Bone marrow (tissue), 2 donors: ENCODE data around the gene TOMM40.
"Not testable (repeated sequence)": the region's sequence is repeated elsewhere in the genome, so short reads cannot be mapped to it uniquely, and the experiment has no call there.

ENCODE experiments used
- DNase-seq, 2 donors: peaks; one replicate each; lab custom pipeline; 2025; lab: John Stamatoyannopoulos, UW

TOMM40 gene

DNA sequence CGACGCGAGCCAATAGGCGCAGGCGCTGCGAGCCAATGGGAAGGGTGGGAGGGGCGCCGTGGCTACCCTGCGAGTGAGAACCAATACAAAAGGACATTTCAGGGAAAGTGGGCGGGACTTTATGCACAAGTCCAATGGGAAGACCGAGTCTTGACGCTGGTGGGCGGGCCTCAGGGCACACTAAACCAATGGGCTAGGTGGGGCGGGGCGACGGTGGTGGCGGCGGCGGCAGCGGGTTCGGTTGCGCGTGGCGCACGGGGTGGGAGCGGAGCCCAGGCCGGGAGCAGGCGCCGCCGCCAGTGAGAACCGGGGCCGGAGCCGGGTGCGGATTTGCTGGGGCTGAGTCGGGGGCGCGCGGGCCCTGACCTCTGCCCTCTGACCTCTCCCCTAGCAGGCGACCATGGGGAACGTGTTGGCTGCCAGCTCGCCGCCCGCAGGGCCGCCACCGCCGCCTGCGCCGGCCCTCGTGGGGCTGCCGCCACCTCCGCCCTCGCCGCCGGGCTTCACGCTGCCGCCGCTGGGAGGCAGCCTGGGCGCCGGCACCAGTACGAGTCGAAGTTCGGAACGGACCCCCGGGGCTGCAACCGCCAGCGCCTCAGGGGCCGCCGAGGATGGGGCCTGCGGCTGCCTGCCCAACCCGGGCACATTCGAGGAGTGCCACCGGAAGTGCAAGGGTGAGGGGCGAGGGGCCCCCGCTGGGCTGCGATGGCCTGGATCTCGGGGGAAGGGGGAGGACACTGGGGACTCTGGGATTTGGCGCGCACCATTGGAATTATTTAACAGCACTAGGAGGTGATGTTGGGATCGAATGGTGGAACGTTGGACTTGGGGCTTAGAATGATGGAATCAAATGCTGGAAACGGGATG is at the start of gene TOMM40:
Gene TOMM40, plus strand, starts transcription at position 239 of the 867 bp plus-strand sequence. Its CDS starts 162 bp downstream, at position 401.
- DNase-seq, result peak in 1 of 2 donors; percentile 98

DNA sequence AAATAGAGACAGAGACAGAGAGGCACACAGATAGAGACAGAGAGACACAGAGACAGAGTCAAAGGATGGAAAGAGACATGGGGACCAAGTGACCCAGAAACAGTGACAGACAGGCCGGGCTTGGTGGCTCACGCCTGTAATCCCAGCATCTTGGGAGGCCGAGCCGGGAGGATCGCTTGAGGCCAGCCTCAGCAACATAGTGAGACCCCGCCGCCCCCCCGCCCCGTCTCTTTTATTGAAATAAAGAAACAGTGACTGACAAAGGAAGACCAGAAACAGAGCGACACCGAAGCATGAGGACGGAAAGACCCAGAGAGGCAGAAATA is 45.8 kb upstream of the TOMM40 start:
- DNase-seq, result no peak

DNA sequence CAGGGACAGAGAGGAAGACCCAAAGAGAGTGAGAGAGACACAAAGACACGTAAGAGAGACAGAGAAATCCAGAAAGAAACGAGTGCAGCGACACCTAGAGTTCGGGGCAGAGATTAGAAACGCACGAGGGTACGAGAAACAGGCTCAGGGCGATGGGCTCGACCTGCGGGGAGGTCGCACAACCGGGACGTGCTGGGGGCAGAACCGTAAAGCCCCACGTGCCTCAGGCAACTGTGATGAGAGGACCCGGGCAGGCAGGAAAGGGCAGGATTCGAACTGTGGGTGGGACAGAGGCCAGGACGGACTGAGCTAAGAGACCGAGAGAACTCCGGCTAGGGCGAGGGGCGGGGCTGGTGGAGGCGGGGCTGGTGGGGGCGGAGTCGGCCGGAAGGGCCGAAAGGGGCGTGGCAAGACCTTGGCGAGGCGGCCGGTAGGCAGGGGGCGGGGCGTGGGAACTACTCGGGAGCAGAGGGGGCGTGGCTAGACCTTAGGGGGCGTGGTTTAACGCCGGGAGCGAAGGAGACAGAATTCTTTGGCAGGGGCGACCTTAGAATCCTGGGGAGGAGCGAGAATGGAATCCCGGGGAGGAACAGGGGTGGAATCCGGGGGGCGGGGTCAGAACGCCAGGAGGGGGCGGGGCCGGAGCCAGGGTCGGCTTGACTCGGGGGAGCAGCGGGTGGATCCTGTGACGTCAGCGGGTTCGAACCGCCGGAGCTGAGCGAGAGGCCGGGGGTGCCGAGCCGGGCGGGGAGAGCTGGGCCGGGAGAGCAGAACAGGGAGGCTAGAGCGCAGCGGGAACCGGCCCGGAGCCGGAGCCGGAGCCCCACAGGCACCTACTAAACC is 45.2 kb upstream of the TOMM40 start, which contains the start of gene NECTIN2:
Gene NECTIN2, plus strand, starts transcription at position 686 of the 843 bp plus-strand sequence. CDS start 229 bp downstream, outside the sequence.
- peak; percentile 82 to 99 for DNase-seq

DNA sequence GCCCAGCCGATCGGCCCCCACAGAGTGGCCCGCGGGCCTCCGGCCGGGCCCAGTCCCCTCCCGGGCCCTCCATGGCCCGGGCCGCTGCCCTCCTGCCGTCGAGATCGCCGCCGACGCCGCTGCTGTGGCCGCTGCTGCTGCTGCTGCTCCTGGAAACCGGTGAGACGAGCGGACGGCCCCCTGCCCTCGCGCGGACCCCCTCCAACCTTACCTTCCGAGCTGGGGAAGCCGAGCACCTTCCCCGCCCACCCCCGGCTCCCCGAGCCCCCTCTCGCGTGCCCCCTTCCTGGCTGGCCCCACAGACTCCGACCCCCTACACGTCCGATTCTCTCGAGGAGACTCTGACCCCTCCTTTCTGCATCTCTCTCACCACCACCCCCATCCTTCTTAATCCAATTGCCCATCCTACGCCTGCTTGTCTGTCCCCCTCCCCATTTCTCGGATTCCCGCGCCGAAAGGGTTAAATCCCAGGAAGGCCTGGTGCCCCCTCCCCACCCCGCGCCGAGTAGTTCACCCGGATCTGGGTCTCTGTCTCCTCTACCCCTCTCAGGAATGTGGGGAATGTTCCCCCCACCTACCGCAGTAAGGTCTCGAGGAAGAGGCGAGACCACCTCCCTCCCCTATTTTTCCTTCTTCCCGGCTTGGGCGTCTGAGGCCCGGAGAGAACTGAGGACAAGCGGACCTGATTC is 44.5 kb upstream of the TOMM40 start:
- no peak for DNase-seq

DNA sequence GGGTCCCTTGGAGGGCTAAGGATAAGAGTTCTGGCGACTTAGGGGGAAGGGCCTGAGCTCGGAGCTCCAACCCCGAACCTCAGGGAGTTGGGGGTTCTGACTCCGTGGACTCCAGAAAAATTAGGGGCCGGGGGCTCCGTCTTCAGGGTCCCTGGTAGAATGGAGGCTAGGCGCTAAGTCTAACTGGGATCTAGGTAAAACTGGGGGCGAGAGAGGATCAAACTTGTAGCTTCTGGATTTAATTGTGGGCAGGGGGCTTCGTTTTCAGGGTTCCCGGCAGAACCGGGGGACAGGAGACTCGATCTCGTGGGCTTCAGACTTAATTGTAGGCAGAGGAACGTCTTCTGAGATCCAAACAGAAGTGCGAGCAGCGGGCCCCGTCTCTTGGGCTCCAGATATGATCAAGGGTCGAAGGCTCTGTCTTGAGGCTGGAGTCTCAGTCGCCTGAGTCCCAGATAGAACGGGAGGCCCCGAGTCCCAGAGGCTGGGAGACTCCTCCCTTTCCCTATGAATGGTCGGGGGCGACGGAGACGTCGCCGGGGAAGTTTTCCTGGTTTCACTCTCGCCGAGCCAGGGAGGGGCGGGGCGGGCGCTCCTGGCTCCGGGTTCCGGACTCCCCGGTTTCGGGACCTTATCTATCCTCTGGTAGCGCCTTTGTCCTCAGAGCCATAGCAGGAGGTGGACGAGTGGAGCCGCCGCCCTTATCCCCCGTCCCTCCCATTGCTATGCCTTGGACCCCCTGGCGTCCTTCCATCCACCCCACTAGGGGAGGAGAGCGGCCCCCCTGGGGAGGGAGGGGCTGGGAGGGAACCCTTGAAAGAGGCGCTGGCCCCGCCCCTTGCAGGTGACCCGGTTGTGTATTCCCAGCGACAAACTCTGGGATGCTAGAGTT is 43.7 kb upstream of the TOMM40 start:
- no peak for DNase-seq

DNA sequence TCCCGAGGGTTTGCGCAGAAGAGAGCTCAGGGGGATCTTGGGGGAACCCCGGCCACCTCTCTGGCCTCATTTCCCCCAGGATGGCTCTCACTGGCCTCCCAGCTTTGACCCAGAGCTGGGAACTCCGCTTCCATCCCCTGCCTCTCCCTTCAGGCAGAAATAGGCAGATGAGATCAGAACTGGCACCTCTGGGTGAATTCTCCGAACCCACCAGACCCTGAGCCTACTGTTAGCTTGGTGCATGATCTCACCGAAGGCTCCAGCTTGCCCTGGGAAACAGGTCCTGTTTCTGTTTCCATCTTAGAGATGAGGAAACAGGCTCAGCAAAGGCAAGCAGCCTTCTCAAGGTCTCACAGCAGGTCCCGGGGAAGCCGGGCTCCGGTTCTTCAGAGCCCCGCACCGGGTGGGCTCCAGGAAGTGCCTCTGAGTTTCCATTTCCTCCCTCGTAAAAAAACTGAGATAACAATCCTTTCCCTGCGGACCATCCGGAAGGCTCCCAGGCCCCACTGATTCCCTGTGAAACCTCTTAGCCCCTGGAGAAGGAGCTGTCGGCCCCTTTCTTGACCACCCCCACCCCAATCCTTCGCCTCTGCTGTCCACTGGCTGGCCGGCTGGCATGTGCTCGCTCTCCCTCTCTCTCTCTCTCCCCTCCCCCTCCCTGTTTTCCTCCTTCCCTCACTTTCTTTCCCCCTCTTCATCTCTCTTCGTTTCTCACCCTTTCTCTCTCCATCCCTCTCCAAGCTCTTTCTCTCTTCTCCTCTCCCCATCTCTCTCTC is 42.8 kb upstream of the TOMM40 start:
- no peak for DNase-seq

DNA sequence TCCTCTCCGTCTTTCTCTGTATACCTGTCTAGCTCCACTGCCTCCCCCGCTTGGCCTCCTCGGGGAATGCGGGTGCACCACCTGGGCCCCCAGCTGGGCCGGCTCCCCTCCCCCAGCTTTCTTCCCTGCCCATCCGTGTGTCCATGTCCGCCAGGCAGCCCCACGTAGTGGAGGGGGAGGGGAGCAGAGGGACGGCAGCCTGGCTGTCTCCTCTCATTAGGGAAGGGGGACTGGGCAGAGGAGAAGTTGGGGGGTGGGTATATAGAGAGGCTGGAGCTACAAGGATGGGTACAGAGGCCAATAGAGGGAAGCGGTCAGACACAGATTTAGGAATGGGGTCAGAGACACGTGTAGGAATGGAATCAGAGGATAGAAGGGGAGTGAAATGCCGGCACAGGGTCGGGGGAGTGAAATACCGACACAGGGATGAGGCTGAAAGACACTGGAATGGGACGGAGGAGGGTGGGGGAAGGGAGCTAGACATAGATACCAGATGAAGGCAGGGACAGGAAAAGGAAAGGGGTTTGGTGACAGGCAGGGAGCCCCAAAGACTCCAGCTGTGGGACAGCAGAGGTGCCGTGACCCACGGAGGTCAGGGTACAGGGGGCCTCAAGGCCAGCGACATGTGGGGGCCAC is 42.1 kb upstream of the TOMM40 start:
- no peak for DNase-seq

DNA sequence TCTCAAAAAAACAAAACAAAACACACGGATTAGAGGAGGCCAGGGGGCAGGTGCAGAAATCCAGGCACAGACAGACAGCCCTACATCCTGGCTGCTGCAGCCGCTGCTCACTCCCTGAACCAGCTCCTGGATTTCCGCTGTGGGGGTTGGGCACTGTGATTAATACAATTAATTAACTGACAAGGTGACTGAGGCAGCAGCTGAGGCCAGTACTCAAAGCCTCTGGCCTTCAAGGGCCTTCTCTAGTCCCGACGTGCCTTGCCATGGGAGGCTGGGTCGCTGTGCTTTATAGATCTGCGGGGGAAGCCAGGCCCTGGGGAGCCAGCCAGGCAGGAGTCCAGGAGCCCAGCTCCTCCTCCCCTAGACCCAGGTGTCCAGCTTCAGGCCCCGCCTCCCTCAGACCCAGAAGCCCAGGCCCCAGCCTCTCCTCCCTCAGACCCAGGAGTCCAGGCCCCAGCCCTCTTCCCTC is 40.4 kb upstream of the TOMM40 start:
- DNase-seq, result no peak

DNA sequence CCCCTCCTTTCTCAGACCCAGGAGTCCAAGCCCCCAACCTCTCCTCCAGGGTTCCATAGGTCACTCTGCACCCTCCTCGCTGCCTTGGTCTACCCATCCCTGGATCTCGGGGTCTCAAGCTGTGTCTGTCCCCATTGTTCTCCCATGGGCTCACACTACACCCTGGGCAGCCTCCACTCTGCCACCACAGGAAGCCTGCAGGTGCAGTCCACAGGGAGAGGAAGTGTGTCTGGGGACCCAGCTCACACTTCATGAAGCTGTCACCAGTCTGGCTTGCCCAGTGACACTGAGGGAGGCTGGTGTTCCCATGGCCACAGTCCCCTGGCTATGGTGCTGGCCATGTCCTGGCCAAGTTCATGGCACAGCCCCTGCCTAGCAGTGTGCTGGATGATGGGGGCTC is 39.6 kb upstream of the TOMM40 start:
- DNase-seq, result no peak

DNA sequence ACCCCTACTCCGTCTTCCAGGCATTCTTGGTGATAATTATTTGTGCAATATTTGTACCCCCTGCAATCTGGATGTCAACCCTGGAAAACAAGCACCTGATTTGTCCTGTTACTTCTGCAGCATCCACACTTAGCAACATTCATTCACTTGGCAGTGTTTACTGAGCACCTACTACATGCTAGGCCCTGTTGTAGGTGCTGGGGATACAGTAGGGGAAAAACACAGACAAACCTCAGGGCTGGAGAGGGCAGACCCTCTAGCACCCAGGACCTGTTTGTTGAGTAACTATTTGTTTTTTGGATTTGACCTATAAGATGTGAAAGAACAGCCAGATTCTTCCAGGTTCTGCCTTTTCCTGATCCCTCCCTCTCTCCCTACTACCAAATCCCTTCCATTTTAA is 35.4 kb upstream of the TOMM40 start:
- DNase-seq, result no peak

DNA sequence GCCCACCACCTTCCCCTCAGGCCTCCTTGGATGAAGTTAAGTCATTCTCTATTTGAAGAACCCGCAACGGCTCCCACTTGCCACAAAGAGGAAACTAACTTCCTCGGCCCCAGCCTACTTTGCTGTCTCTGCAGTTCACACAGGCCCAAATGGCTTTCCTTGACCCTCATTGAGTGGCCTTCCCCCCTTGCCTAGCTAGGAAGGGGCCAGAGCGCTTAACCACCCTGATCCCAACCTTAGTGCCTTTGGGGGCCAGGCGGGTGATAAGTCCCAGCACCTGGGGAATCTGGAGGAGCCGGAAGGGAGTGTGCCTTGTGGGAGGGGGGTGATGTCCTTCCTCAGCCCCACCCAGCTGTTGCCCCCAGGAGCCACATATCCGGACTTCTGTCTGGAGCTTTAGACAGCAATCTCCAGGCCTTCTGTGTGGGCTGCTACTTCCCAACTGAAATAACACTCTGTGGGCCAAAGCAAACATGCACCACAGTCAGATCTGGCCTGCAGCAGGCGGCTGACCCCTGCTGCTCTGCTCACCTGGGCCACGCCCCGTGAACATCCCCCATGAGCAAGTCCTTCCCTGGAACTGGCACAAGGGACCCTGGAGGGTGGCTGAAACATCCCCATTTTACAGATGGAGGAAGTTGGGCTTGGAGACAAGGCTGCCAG is 34.5 kb upstream of the TOMM40 start:
- peak in 1 of 2 donors; percentile 19 for DNase-seq

DNA sequence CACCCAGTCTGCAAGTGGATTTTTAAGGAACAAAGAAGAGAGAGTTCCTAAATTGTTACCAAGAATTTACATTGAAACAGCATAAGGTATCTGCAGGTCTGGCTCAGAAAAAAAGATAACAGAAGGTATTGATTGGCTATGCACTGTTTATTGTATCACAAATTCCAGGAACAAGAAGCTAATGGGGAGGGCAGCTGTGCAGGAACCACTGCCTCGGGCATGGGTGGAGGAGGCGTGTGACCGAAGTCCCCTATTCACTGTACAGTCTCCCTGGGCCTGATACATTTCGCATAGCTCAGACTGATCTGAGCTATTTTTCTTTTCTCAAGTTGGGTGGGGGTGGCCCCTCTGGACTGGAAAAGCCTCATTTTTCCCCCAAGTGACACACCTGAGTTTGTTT is 33.2 kb upstream of the TOMM40 start:
- no peak for DNase-seq

DNA sequence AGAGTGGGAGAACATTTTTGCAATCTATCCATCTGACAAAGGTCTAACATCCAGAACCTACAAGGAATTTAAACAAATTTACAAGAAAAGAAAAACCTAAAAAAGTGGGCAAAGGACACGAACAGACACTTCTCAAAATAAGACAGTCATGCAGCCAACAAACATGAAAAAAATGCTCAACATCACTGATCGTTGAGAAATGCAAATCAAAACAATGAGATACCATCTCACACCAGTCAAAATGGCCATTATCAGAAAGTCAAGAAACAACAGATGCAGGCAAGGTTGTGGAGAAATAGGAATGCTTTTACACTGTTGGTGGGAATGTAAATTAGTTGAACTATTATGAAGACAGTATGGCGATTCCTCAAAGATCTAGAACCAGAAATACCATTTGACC is 29.5 kb upstream of the TOMM40 start:
- DNase-seq, result not testable (repeated sequence)

DNA sequence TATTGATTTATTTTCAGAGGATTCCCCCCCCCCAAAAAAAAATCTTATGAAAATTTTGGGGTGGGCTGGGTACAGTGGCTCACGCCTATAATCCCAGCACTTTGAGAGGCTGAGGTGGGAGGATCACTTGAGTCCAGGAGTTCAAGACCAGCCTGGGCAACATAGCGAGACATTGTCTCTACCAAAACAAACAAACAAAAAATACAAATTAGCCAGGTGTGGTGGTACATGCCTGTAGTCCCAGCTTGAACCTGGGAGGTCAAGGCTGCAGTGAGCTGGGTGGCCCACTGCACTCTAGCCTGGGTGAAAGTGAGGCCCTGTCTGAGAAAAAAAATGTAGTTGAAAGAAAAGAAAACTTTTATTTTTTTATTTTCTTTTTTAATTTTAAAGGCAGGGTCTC is 27.1 kb upstream of the TOMM40 start:
- DNase-seq, result no peak

DNA sequence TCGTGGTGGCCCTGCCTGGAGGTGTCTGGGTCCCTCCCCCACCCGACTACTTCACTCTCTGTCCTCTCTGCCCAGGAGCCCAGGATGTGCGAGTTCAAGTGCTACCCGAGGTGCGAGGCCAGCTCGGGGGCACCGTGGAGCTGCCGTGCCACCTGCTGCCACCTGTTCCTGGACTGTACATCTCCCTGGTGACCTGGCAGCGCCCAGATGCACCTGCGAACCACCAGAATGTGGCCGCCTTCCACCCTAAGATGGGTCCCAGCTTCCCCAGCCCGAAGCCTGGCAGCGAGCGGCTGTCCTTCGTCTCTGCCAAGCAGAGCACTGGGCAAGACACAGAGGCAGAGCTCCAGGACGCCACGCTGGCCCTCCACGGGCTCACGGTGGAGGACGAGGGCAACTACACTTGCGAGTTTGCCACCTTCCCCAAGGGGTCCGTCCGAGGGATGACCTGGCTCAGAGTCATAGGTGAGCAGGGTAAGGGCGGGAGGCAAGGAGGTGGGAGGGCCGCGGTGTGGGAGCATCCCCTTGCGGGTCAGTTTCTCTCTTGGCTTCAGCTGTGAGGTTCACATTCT is 25.8 kb upstream of the TOMM40 start:
- no peak for DNase-seq

DNA sequence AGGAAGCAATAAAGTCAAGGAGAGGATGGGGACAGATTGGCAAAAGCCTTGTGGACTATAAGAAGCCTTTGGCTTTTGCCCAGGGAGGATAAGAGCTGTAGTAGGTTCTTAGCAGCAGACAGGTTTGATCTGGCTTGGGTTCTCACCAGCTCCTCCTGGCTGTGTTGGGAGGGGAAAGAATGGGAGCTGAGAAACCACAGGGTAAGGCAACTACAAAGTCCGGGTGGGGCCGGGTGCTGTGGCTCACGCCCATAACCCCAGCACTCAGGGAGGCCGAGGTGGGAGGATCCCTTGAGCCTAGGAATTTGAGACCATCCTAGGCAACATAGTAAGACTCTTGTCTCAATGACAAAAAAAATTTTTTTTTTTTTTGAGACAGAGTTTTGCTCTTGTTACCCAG is 24.4 kb upstream of the TOMM40 start:
- DNase-seq, result no peak

DNA sequence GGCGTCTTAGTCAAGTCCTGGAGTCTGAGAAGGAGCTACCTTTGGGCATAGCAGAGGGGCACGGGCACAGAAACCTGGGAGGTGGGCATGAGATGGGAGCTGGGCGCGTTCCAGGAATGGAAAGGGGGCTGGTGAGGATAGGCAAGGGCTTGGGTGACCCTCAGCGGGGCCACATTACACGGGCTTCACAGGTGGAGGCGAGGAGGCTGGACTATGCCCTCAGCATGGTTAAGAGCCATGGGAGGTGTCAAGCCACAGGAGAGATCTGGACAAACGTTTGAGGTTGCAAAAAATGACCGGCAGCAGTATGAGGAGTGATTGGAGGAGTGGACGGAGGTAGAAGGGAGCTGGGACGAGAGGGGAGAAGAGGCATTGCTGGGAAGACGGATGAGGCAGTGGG is 23.5 kb upstream of the TOMM40 start:
- DNase-seq, result no peak

DNA sequence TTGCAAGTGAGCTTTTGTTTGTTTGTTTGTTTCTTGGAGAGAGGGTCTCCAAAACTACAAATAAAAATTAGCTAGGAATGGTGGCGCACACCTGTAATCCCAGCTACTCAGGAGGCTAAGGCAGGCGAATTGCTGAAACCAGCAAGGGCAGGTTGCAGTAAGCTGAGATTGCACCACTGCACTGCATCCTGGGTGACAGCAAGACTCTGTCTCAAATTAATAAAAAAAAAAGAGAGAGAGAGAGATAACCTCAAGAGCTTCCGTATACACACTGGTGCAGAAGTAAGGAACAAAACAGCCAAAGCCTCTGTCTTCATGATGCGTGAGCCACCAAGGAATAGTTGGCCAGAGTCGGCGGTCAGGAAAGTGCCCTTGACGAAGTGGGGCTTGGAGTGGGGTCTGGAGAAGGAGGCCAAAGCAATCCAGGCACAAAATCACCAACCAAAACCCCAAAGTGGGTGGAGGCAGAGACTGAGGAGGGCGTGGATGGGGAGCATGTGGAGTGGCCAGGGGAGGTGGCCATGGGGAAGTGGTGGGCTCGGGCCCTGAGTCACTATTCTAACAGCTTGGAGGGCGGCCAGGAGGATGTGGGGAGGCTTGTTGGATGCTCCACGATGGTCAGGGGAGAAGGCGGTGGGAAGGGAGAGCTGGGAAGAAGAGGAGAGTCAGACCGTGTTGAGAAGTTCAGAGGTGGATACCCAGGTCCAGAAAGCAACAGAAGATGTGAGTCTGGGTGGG is 21.2 kb upstream of the TOMM40 start:
- DNase-seq, result peak; percentile 16 to 48
